CD4-positive, alpha-beta T cell treated with Interleukin-17A for 4 hours (primary cell): ENCODE data around the gene SMAD5.

Experiments used
- DNase-seq: peaks from one replicate; pipeline ENCODE4 v3.0.0-alpha.2; 2020; ENCODE audit warnings: mixed read lengths

Gene SMAD5

GRCh38 chr5:136115183-136115865, 17.3 kb upstream of the SMAD5 start:
- no peak for DNase-seq

- no peak for DNase-seq
Measured at GRCh38 chr5:136120529-136120928, 12.1 kb upstream of the SMAD5 start.

DNA sequence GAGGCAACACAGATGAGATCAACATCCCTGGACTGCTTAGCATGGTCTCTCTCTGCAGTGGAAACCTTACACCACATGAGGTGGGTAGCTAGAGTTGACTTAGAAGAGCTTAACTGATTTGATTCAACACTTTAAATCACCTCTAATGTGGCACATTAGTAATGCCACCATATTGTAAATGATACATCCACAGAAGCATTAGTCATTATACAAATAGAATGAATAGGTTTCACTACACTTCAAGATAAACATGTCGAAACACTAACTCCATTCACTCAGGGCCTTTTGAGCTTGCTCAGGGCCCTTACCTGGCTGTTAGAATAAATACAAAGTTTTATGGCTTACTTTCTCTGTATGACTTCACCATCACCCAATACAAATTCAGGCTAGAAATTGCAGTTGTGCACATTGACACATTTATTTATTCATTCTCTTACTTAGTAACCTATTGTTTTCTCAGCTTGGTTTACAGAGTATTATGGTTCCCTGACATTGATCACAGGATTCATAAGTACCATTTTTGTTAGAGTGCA, 9.3 kb upstream of the SMAD5 start:
- DNase-seq: no peak

GRCh38 chr5:136127560-136127959, 5.1 kb upstream of the SMAD5 start:
- DNase-seq: no peak

DNA sequence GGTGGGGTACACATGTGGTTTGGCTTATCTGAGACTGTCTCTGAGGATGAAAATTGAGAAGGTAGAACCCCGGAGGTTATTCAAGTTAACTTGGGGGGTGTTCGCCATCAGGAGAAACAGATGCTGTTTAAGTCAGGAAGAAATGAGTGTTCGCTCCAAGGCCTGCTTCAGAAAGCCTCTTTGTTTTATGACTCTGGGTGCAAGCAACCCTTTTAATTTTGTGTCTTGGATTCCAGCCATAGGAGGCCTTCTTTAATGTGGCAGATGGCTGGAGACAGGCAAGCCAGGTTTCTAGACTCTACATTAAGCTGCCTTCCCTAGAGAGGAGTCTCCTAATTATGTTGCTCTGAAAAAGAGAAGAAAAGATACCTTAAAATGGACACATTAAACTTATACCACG, 4.2 kb upstream of the SMAD5 start:
- DNase-seq: no peak

DNA sequence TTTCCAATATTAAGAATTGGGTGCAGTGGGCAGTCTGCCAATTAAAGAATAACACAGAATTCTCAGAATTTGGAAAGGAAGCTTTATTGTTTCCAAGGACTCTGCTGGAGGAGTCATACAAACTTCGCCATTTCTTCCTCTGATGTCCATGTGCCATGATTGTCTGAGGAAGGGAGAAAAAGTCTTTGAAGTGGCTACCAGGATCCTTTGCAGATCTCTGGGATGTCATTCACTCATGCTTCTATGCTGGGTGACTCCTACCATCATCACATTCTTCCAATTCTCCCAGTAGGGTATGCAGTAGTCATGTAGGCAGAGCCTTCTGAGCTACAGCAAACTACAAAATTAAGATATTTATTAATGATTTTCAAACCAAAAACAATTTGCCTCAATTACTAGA, 3.2 kb upstream of the SMAD5 start:
- DNase-seq: no peak

DNA sequence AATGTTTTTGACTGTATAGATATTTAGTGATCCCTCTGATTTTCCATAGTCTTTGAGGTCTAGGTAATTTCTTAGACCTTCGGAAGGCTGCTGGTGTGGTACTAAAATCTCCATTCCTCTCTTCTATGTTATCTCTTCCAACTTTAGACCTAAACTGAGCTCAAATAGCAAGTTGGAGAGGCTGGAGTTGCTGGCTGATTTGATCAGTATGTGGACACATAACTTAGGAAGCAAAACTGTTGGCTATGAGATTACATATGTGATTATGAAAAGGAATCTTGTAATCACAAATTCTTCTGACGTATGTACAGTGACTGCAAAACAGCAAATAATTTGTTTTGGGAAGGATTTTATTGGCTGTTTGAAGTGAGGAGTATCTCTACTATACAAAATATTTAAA, 2.1 kb upstream of the SMAD5 start:
- no peak for DNase-seq

DNA sequence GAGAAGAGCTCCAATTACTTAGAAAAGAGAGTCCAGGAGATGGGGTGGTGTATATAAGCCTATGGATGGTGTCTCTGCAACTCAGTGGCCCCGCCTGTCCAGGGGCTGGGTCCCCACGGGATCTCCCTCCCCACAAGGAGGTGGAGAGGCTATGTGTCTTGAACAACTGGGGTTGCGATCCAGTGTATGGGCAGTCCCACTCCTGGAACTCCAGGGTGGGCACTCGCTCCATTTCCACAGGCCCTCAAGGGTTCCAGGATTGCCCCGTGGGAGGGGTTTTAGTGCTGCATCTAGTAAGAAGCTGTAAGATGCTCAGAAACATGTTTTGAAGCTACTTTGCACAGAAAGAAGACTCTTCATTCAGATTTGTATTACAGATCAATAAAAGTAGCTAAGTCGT, 558 bp upstream of the SMAD5 start:
- DNase-seq: peak; percentile 4

- peak; percentile 30 for DNase-seq
Measured at GRCh38 chr5:136133222-136133921, 727 bp downstream of the SMAD5 start.

DNA sequence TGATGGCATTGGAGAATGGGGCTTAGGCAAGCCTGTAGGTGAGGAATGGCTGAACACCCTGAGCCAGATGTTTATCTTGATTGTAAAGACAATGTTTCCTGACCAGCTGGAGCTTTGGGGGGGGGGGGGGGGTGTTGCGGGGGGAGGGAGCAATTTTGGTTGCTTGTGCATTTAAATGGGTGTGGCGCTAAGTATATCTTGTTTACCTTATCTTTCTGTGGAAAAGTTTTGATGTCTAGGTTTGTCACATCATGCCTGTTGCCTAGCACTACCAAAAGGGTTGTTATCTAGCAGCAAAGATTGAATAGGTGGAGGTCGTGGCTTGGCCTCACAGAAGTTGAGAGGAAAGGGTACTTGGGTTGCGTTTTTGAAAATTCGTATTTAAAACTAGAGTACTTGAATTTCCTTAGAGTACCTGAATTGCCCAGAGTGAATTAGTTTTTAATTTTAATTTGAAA, 1.3 kb downstream of the SMAD5 start:
- DNase-seq: no peak

DNA sequence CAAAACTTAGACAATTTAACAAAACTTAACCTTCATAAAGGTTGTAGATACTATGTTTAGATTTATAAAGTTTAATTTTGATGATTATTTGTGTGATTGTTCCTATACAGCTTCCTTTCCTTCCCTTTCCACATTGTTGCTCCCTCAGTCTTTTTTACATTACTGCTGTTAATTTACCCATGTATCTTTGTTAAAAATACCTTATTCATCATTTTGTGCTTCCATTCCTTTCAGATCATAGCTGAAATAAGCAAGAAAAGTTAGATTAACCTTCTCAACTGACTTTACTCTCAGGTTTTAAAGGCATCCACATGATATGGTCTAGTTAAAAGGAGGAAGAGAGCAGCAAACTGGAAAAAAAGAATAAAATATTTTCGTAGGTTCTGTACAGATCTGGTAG, 2.0 kb downstream of the SMAD5 start:
- DNase-seq: no peak

DNA sequence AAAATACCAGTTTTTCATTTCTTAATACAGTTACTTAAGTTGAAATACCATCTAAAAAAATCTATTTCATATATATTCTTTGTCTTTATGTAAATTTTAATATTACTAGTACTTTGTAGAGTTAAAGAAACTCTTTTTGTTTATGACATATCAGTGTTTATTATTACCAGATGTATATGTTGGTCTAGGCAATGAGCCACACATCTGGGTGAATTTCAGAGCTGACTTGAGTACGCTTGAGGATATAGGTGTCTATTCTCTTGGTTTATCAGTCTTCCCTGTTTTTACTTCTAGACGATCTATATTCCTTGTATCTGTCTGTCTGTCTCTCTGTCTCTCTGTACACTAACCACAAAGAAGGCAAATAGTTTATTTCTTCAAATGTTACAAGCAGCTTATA, 2.9 kb downstream of the SMAD5 start:
- DNase-seq: no peak

GRCh38 chr5:136137497-136138220, 5.0 kb downstream of the SMAD5 start:
- no peak for DNase-seq

- no peak for DNase-seq
Measured at GRCh38 chr5:136141561-136141960, 8.9 kb downstream of the SMAD5 start.

DNA sequence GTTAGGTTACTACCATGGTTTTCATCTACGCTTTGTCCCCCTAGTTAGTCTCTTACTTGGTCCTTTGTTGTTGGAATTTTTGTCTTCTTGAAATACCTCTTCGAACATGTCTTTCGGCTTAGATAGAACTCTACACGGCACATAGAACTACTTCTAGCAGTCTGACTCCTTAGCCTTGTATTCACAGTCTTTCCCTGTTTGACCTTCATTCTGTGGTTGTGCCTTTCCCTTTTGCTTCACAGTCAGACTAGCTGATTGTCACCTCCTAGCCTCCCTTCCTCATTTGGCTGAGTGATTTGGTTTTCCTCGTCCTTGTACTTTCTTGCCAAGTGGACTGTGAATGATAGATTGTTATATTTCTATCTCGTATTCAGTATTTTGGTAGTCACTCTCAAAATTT, 10.7 kb downstream of the SMAD5 start:
- DNase-seq: no peak

DNA sequence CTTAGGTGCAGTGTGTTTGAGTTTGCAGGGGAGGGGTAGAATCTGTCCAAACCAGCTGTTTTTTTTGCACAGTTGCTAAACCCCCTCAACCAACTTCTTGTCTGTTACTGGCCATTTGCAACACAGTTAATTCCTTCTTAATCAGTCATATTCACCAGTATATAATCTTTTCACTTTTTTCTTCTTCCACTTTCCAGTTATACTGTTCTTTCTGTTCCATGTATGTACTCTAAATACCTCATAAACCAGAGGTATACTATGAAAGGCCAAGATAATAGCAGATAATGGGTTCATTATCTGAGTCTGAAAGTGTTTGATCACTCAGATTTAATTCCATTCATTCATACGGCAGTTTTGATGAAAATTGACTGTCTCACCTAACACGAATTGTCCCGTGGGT, 11.1 kb downstream of the SMAD5 start:
- no peak for DNase-seq

DNA sequence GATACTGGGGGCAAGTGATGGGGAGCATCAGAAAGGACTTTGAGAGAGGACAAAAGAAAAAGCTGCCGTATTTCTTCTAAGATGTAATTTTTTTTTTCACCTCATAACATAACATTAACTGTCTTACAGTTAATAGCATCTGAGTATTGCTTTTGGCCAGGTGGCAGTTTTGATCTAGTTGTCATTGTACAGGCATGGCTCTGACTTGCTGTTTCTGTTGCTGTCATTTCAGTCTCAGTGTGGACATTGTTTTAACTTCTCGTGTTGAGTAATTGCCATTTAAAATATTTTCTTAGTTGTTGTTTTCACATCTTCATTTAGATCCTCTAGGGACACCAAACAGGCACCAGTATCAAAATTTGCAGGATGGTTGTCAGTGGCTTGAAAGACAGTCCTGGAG, 12.4 kb downstream of the SMAD5 start:
- DNase-seq: no peak

- no peak for DNase-seq
Measured at GRCh38 chr5:136146201-136146600, 13.6 kb downstream of the SMAD5 start.

- DNase-seq: no peak
Measured at GRCh38 chr5:136147632-136148031, 15.0 kb downstream of the SMAD5 start.

DNA sequence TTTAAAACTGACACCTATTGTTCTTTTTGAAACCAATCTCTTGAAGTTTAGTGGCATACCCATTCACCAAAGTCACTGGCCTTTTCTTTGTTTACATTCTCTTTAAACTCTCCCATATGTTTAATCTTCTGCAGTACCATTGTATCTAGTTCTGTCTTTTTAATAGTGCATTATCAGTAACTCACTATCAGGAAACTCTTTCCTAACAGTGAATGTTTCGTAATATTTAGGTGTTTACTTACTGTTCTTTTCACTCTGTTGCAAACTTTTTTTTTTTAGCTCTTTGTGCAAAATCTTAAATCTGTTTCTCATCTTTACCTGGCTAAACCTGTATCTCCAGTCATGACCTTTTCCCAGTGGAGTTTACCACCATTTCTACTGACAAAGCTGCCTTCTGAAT, 17.2 kb downstream of the SMAD5 start:
- no peak for DNase-seq

GRCh38 chr5:136153581-136154236, 21.1 kb downstream of the SMAD5 start:
- no peak for DNase-seq

DNA sequence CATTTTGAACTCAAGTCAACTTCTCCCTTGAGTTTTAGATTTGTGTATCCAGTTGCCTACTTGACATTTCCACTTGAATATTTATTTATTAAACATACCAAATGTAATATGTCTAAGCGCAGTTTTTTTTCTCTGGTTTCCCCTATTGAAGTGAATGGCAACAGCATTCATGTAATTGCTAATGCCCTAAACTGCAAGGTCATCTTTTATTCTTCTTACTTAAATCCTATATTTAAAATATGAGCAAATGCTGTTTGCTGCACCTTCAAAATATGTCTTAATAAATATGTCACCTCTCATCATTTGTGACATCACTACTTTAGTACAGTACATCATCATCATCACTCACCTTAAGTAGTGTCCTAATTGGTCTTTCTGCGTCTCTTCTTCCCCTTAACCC, 22.4 kb downstream of the SMAD5 start:
- no peak for DNase-seq

- no peak for DNase-seq
Measured at GRCh38 chr5:136155761-136156160, 23.1 kb downstream of the SMAD5 start.
